Small intestine (tissue), 7 donors: Measurements from ENCODE around the gene TMBIM6. TPM values are rescaled to one million over a fixed set of nuclear protein-coding genes. Genes with fewer than 3 reads are reported as not detected.
"Not testable (repeated sequence)": the region's sequence is repeated elsewhere in the genome, so short reads cannot be mapped to it uniquely, and the experiment has no call there.

Source experiments
- DNase-seq, 2 donors: peaks; one replicate each; pipeline versions ENCODE4 v3.0.0 to v3.0.0-alpha.2; 2013
- FAIRE-seq: peaks from 2 replicates; lab custom pipeline; 2012; peaks lifted over from hg19 to GRCh38; lab: Jason Lieb, UNC
- H3K27ac ChIP-seq, 3 donors: one replicate each; pipeline ENCODE4 v1.5.1; 2013; ENCODE audit warnings: low read length in 2 of 3, mild to moderate bottlenecking in 2 of 3, control low read depth in 1 of 3, inconsistent platforms in 1 of 3, low read depth in 1 of 3, moderate library complexity in 1 of 3
- H3K27me3 ChIP-seq, 3 donors: one replicate each; pipeline ENCODE4 v1.6.1; 2013; ENCODE audit warnings: low read length in 3 of 3, inconsistent platforms in 1 of 3; ENCODE audit not compliant: control insufficient read depth in 3 of 3, insufficient read depth in 3 of 3
- H3K36me3 ChIP-seq, 3 donors: one replicate each; pipeline ENCODE4 v1.6.1; 2013; ENCODE audit warnings: low read length in 3 of 3, inconsistent platforms in 1 of 3, low read depth in 1 of 3, mild to moderate bottlenecking in 1 of 3, moderate library complexity in 1 of 3; ENCODE audit not compliant: control insufficient read depth in 3 of 3, insufficient read depth in 2 of 3
- H3K4me1 ChIP-seq, 3 donors: one replicate each; pipeline ENCODE4 v1.6.1; 2013; ENCODE audit warnings: low read length in 2 of 3, inconsistent platforms in 1 of 3, low read depth in 1 of 3, mild to moderate bottlenecking in 1 of 3, moderate library complexity in 1 of 3; ENCODE audit not compliant: control insufficient read depth in 3 of 3, insufficient read depth in 2 of 3
- H3K4me3 ChIP-seq, 3 donors: one replicate each; pipeline ENCODE4 v1.5.1; 2013; ENCODE audit warnings: low read length in 3 of 3, control low read depth in 1 of 3, inconsistent platforms in 1 of 3, low read depth in 1 of 3, mild to moderate bottlenecking in 1 of 3, moderate library complexity in 1 of 3
- H3K9me3 ChIP-seq, 2 donors: one replicate each; pipeline ENCODE4 v1.6.1; 2013; ENCODE audit warnings: low read depth in 1 of 2, low read length in 1 of 2; ENCODE audit not compliant: control insufficient read depth in 2 of 2, insufficient read depth in 1 of 2
- WGBS, 3 donors: extraction: QIAGEN DNeasy Blood & Tissue Kit; methylation state at CpG; one replicate each; pipeline ENCODE4 v1.1.7; 2013; 5-methylcytosine and 5-hydroxymethylcytosine counted together
- polyA plus RNA-seq, 4 donors: library from polyadenylated mRNA; stranded (reverse) in 3 of 4; unstranded in 1 of 4; fragments of 200-250 nt in 3 of 4; fragments of 120-200 nt in 1 of 4; gene quantifications; one replicate each; pipeline versions ENCODE4 v1.2.1 to v1.2.3, GENCODE V29; 2013
- donor health status: healthy with polysubstance abuse.
- donor health status: control.
- donor health status: control.
- donor health status: Bipolar disorder and iron deficiency.
- donor health status: healthy.

TMBIM6 gene
- polyA plus RNA-seq, 4 donors, result 174 to 687 (median 294) TPM

- H3K27ac ChIP-seq, H3K4me3 ChIP-seq, H3K4me1 ChIP-seq, H3K9me3 ChIP-seq, FAIRE-seq, DNase-seq, H3K36me3 ChIP-seq, H3K27me3 ChIP-seq: not testable (repeated sequence)
- 83 to 92% (median 87%) methylated on average over 6 of the region's 7 CpGs for WGBS, 3 donors
Observed at GRCh38 chr12:49773102-49773501, 31.7 kb downstream of the TMBIM6 start.

GRCh38 chr12:49776413-49776812, 35.1 kb downstream of the TMBIM6 start:
- Histone ChIP-seq H3K9me3 (no peaks in the 10 kb centered on the region), H3K27me3 (no peaks in the 10 kb centered on the region), H3K36me3 (no peaks in the 10 kb centered on the region), H3K27ac (no peak overlapping the region), H3K4me3 (no peak overlapping the region), H3K4me1 (peaks cover 0 to 2% (median 0%) of the 10 kb centered on the region in 3 donors)
- DNase-seq (peak; percentile 59 to 72), FAIRE-seq (no peak)
- WGBS, 3 donors, result 15 to 20% (median 18%) methylated on average over 7 of the region's 7 CpGs

GRCh38 chr12:49776858-49777257, 35.5 kb downstream of the TMBIM6 start:
- Histone ChIP-seq H3K4me3 (no peak overlapping the region), H3K27me3 (no peaks in the 10 kb centered on the region), H3K27ac (no peak overlapping the region), H3K4me1 (peaks cover 0 to 2% (median 0%) of the 10 kb centered on the region in 3 donors), H3K36me3 (no peaks in the 10 kb centered on the region), H3K9me3 (no peaks in the 10 kb centered on the region)
- no peak for FAIRE-seq
- DNase-seq, result no peak
- 79 to 83% (median 80%) methylated on average over 5 of the region's 5 CpGs for WGBS, 3 donors

GRCh38 chr12:49777341-49777740, 36.0 kb downstream of the TMBIM6 start:
- Histone ChIP-seq H3K27me3 (no peaks in the 10 kb centered on the region), H3K4me1 (peaks cover 0 to 2% (median 0%) of the 10 kb centered on the region in 3 donors), H3K9me3 (no peaks in the 10 kb centered on the region), H3K36me3 (no peaks in the 10 kb centered on the region), H3K4me3 (no peak overlapping the region), H3K27ac (no peak overlapping the region)
- FAIRE-seq (no peak), DNase-seq (no peak)
- WGBS, 3 donors, result 90 to 95% (median 91%) methylated on average over 3 of the region's 3 CpGs

- WGBS, 3 donors, result 48 to 52% (median 50%) methylated on average over 19 of the region's 19 CpGs
- no peak overlapping the region for H3K4me3 ChIP-seq
- H3K9me3 ChIP-seq, result no peaks in the 10 kb centered on the region
- no peaks in the 10 kb centered on the region for H3K36me3 ChIP-seq
- H3K27me3 ChIP-seq, result no peaks in the 10 kb centered on the region
- DNase-seq (peak; percentile 68 to 70), FAIRE-seq (no peak)
- peaks cover 0 to 2% (median 0%) of the 10 kb centered on the region in 3 donors for H3K4me1 ChIP-seq
- no peak overlapping the region for H3K27ac ChIP-seq
Observed at GRCh38 chr12:49777800-49778748, 36.7 kb downstream of the TMBIM6 start.

GRCh38 chr12:49779581-49779980, 38.2 kb downstream of the TMBIM6 start:
- Histone ChIP-seq H3K36me3 (no peaks in the 10 kb centered on the region), H3K4me1 (peaks cover 0 to 2% (median 0%) of the 10 kb centered on the region in 3 donors), H3K27ac (no peak overlapping the region), H3K4me3 (no peak overlapping the region), H3K27me3 (no peaks in the 10 kb centered on the region), H3K9me3 (no peaks in the 10 kb centered on the region)
- FAIRE-seq, result no peak
- 69 to 81% (median 76%) methylated on average over 2 of the region's 2 CpGs for WGBS, 3 donors
- DNase-seq, result no peak

- H3K4me1 ChIP-seq, DNase-seq, H3K36me3 ChIP-seq, H3K4me3 ChIP-seq, H3K27me3 ChIP-seq, FAIRE-seq, H3K27ac ChIP-seq, H3K9me3 ChIP-seq: not testable (repeated sequence)
- WGBS, 3 donors, result 90 to 93% (median 92%) methylated on average over 6 of the region's 6 CpGs
Observed at GRCh38 chr12:49780914-49781313, 39.6 kb downstream of the TMBIM6 start.

GRCh38 chr12:49783917-49784676, 42.7 kb downstream of the TMBIM6 start:
- Histone ChIP-seq H3K27ac (peak overlapping the region in 1 of 3 donors; percentile 48), H3K27me3 (no peaks in the 10 kb centered on the region), H3K4me1 (no peaks in the 10 kb centered on the region), H3K36me3 (no peaks in the 10 kb centered on the region), H3K4me3 (no peak overlapping the region), H3K9me3 (peaks cover 0 to 3% of the 10 kb centered on the region in 2 donors)
- WGBS, 3 donors, result 40 to 65% (median 65%) methylated on average over 7 of the region's 7 CpGs
- FAIRE-seq (no peak), DNase-seq (peak in 1 of 2 donors; percentile 33)
